HG03457 (cell line): ENCODE measurements around the gene TNFRSF13B.

ENCODE experiments used
- ATAC-seq: cut with Tn5 transposase; IDR thresholded peaks from one replicate; pipeline ENCODE4 v1.9.1; 2021; ENCODE audit warnings: moderate number of reproducible peaks; ENCODE audit not compliant: unreplicated experiment

TNFRSF13B gene

DNA sequence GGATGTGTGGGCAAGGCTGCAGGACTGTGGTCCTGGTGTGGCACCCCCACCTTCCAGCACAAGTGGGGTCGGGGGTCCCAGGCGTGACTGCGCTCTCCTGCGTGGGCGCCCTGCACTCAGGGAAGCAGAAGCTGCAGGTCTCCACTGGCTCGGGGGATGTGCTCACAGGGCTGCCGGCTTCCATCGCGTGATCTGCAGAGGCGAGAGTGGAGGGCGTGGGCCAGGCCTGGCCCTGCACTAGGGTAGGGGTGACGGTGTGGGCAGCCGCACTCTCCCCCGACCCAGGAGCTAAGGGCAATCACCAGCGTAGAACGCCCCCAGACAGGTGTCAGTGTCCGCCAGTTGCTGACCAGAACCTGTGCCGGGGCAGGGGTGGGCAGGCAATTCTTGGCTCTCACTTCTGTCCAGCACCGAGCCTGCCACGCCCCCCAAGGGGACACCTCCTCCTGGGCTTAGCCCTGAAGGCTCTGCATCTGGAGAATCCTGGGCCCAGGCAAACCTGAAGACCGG lies 32.3 kb downstream of the TNFRSF13B start:
- ATAC-seq, result no peak

DNA sequence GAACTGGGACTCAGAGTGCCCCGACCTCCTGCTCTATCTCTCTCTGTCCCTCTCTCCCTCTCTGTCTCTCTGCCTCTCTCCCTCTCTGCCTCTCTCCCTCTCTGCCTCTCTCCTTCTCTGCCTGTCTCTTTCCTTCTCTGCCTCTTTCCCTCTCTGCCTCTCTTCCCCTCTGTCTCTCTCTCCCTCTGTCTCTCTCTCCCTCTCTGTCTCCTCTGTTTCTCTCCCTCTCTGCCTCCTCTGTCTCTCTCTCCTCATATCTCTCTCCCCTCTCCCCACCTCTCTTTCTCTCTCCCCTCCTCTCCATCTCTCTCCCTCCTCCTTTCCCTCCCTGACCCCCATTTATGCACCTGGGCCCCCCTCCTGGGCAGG lies 32.7 kb downstream of the TNFRSF13B start:
- ATAC-seq, result no peak

DNA sequence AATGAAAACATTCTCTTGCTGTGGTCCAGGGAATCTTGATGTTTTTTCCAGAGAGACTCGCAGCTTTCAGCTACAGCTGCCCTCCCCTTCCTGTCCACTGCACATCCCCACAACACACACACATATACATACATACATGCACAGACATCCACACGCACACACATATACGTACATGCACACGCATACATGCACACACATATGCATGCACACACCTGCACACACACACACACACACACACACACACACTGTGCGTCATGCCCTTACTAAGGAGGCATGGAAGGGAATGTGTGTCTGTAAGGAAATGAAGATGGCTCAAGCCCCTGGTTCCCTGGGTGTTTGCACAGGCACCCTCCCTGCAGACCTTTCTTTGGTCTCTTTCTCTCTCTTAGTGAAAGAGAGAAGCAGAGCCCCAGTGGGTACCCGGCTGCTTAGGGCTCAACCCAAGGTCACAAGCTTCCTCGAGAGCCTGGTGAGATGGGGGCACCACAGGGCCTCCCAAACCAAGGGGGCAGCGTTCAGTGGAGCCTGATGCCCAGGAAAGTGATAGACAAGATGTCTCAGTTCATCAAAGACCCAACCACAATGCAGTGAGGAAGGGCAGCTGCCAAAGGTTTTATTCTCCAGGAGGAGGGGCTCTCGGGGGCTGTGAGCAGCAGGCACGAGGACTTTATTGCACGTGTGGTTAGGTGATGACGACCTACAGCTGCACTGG lies 33.3 kb downstream of the TNFRSF13B start:
- ATAC-seq, result no peak

DNA sequence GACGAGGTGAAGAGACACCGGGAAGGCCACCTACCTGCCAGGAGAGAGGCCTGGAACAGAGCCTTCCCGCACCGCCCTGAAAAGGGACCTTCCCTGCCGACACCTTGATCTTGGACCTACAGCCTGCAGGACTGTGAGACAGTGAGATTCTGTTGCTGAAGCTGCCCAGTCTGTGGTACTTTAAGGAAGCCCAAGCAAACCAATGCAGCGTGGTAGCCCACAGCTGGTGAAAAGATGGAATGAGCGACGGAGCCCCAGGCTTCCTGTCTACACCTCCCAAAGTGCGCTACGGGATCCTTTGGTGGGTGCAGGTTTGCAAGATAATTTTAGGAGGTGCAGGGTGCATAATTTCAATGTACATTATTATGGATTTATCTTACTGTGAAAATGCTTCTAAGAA lies 33.9 kb downstream of the TNFRSF13B start:
- no peak for ATAC-seq

DNA sequence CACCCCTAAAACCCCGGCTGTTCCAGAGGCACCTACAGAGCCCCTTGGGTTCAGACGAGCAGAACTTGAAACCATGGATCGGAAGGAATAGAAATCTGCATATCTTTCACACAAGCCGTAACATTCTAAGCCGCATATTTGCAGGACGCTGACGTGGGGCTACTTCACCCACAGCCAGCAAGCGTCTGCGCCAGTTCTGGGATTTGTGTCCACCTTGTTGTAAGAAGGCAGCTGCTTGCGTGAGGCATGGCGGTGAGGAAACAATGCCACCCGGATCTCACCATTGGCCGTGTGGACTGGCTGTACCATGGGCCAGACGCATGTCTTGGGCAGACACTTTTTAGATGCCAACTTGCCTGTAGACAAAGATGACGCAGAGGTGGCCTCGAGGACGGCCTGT lies 34.5 kb downstream of the TNFRSF13B start:
- ATAC-seq, result no peak

DNA sequence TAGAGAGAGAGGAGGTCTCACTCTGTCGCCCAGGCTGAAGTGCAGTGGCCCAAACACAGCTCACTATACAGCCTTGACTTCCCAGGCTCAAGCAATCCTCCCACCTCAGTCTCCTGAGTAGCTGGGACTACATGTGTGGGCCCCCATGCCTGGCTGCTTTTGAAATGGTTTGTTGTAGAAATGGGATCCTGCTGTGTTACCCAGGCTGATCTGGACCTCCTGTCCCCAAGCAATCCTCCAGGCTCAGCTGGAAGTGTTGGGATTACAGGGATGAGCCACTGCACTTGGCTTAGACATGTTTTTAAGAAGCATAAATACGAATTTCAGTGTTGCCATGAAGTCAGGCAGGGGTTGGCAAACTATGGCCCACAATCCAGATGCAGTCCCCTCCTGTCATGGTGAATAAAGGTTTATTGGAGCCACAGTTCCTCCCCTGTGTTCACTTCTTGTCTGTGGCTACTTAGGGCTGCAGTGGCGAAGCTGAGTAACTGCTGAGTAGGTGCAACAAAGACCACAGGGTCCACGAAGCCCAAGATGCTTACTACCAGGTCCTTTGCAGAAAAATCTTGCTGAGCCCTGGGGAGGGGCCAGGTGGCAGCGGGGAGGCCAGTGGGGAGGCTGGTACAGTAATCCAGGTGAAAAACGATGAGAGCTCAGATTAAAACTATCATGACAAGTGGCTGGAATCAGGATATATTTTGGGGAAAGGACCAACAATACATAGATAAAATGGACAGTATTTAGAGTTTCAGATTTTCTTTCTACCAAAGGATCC lies 35.2 kb downstream of the TNFRSF13B start:
- no peak for ATAC-seq

DNA sequence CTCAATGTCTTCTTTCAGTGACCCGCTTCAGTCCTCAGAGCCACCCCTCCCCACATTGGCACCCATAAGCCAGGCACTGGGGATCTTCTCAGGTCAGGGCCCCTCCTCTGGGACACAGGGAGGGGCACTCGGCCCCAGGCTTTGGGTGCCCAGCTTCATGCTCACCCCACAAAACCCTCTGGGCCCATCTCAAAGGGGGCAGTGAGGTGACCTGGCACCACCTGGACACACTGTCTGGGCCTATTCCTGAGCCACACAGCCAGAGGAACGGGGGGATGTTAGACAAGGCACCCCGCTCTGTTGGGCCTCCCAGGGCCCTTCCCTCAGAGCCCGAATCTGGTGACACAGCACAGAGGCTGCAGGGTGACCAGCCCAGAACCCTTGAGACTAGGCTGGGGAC lies 36.1 kb downstream of the TNFRSF13B start:
- no peak for ATAC-seq

DNA sequence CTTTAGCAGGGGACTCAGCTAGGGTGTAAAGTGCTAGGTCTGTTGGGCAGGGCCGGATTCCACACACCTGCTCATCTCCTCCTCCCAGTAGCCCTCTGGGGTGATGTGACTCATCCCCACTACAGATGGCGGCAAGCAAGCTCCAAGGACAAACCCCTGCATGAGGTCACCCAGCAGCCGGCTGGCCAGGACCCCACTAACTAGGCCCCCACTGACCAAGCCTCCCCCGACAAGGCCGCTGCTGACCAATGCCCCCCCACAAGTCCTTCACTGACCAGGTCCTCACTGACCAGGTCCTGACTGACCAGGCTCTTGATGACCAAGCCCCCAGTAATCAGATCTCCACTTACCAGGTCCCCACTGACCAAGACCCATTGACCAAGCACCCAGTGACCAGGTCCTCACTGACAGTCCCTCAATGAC lies 36.7 kb downstream of the TNFRSF13B start:
- no peak for ATAC-seq

DNA sequence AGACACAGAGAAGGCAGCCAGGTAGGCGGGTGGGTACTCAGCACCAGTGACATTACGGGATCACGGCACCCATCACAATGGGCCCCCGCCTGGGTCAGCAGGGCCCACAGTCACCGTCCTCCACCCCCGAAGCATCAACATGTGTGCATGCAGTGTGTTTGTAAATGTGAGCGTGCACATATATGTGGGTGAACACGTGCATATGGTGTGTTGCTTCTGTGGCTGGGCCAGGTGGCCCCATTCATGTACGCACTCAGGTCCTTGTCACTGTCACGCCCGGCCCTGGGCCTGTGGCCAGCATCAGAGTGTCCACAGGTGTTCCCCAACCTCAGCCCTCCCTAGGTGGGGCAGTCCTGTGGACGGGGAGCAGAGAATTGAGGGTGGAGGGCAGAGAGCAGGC lies 37.1 kb downstream of the TNFRSF13B start:
- ATAC-seq, result no peak

DNA sequence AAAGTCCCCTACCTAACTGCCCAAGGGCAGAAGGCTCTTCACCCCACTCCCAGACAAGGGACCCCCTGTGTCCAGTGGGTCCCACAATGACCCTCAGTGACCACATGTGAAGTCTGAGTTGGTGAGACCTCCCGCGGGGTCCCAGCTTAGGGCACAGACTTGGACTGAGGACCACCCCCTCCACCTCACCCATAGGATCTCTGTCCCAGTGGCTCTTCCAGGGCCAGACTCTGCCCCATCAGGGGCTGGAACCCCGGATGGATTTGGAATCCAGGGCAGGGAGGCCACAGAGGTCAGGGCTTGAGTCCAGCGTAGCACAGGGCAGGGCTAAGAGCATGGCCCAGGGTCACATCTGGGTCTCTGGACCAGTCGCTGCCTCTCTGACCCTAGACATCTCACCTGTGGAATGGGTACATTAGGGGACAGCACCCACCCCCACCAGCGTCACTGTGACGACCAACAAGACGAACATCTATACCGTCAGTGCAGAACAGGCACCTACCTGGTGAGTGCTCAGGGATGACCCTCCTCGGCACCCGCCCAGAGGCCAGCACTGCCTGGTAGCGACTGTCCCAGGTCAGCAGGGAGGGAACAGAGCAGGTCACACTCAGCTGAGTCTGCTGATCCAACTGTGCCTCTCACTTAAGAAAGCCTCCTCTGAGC lies 37.7 kb downstream of the TNFRSF13B start:
- no peak for ATAC-seq

DNA sequence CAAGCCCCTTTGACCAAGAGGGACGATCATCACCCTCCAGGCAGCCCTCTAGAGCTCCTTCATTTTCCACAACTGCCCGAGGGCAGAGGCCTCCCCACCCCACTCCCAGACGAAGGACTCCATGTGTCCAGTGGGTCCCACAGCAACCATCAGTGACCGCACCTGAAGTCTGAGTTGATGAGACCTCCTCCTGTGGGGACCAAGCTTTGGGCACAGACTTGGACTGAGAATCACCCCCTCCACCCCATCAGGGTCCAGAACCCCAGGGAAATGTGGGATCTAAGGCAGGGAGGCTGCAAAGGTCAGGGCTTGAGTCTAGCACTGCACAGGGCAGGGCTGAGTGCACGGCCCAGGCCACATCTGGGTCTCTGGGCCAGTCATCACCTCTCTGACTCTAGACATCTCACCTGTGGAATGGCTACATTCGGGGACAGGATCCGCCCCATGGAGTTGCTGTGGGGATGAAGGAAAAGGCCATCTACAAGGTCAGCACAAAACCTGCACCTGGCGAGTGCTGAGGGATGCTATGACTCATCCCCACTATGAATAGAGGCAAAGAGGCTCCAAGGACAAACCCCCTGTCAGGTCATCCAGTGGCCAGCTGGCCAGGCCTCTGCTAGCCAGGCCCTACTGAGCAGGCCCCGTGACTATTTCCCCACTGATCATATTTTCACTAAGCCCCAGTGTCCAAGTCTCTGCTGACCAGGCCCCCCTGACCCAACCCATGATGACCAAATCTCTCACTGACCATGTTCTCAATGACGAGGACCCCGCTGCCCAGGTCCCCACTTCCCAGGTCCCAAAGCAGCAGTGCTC lies 38.4 kb downstream of the TNFRSF13B start:
- ATAC-seq, result no peak

DNA sequence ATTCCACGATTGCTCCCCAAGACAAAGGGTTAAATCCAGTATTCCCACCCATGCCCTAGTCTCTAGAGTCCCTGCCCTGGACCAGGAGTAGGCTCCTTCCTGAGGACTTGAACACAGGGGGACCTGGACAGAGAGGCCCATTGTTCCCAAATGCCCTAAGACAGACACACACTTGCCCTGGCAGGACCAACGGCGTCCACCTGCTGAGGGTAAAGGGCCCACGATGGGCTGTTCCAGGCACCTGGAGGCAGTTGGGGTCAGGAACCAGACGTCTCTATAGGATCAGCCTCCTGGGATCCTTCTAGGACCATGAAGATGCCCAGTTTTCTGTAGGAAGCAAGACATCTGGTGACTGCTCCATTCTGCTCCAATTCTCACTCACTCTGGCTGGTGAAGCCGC lies 39.3 kb downstream of the TNFRSF13B start:
- no peak for ATAC-seq

DNA sequence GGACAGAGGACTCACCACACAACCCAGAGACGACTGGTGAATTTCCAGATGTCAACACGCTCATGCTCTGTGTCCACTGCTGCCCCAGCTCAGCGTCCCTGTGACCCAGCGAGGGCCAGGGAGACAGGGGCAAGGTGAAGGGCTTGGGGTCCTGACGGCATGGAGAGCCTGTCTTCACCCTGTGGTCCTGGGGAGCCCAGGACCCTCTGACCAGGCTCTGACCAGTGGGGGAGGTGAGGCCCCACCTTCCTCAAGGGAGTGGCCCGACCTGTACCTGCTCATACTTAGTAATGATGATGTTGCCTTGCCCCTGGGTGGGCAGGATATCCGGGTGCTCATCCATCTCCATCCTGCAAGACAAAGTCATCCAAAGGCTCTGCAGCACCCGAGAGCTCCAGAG lies 39.8 kb downstream of the TNFRSF13B start:
- no peak for ATAC-seq

DNA sequence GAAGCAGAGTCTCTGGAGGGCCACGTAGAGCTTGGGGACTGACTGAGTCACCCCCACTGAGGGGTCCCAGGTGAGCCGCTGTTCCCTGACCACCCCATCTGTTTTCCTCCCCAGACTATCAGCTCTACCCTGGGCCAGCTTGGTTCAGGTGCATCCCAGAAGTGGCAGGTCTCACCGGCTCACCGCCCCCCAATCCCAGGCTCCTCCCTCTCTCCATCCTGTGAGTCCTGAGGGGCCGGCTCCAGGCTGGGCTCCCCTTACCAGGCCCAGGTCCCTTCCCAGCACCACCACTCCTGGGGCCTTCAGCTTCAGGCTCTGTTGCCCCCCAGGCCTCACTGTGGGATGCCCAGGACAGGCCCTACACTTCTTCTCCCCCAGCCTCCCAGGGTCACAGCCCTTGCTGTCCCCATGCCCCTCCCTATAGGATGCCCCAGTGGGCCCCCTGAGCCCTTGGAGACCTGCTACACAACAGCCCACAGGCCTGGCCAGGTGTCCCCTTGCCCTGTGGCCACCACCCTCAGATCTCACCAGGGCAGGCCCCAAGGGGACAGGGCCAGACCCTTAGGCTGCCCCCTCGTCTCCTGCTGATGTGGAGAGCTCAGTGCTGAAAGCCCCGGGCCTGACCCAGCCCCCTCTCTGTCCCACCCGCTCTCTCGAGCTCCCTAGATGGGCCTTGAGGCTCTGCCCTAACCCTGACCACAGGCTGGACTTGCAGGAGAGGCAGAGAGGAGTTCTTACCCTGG lies 40.4 kb downstream of the TNFRSF13B start:
- no peak for ATAC-seq

DNA sequence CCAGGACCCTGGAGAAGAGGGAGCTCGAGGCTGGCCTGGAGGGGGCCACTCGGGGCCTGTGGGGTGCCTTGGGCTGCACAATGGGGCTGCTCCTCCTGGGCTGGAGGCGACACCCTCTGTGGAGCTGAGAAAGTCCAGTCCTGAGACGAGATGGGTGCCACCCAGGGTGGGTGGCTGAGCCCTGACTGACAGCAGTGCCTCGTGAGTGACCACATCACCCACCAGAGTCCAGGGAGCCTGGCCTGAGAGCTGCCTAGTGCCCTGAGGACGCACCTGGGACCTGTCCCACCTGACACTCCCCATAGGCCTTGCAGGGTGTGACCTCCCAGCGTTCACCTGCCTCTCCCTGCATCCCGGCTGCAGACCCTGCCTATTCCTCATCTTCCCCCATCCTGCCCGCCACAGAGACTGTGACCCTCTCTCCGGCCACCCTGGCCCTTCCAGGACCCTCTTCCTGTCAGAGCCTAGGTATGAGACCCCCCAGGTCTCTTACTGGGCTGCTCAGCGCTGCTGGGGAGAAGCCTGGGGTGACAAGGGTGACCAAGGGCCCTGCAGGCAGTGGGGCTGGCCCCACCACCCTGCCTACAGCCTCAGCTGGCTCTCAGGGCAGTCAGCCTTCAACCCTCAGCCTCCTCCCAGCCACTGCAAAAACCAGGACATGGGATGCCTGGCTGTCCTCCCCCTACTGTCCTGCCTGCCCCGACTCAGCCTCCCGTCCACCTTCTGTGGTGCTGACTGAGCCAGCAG lies 41.2 kb downstream of the TNFRSF13B start:
- no peak for ATAC-seq

DNA sequence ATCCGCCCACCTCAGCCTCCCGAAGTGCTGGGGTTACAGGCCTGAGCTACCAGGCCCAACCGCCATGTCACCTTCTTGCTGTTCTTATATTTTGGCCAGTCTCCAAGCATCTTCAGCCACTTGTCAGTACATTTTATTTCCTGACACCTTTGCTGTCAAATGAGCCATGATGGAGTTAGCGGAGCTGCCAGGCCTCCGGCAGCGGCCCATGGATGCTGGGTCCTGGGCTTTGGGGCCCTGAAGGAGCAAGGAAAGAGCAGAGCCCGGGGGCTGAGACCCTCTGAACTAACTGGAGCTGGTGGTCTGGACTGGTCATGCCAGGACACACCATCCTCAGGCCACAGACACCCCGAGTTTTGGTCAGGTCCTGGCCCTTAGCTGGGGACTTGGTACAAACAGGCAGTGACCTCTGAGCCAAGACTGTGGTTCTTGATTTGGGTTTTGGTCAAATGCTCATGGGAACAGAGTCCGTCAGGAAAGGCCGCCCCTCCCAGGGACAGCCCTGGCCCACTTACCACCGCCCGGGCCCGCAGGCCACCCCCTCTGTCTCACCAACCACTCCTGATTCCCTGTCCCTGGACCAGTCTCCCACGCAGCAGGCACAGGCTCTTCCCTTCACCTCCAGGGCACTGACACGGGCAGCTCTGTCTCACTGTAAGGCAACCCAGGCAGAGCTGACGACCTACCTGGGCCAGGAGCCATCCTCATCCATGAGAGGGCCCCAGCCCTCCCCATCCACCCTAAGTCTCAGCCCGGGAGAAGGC lies 42.0 kb downstream of the TNFRSF13B start:
- ATAC-seq, result no peak

DNA sequence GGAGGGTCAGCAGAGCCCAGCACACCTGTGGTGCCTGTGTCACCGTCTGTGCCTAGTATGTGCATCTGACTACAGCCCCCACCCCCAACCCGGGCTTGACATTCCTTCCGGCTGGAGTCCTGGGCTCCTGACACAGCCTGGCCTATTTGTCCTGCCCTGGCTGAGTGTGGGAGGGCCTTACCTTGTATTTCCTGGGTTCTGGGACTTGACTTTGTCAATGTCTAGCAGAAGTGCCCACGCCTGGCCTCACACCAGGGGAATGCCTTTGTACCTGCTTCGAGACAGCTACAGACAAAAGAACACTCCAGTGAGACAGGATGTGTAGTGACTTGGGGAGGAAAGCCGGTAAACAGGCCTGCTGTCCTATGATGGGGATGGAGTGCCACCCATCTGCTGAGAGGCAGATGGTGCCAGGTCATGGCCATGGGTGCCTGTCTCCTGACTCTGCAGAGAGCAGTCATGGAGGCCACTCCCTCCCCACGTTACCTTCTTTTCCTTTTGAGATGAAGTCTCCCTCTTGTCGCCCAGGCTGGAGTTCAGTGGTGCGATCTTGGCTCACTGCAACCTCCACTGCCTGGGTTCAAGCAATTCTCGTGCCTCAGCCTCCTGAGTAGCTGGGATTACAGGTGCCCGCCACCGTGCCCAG lies 42.8 kb downstream of the TNFRSF13B start:
- ATAC-seq, result no peak

DNA sequence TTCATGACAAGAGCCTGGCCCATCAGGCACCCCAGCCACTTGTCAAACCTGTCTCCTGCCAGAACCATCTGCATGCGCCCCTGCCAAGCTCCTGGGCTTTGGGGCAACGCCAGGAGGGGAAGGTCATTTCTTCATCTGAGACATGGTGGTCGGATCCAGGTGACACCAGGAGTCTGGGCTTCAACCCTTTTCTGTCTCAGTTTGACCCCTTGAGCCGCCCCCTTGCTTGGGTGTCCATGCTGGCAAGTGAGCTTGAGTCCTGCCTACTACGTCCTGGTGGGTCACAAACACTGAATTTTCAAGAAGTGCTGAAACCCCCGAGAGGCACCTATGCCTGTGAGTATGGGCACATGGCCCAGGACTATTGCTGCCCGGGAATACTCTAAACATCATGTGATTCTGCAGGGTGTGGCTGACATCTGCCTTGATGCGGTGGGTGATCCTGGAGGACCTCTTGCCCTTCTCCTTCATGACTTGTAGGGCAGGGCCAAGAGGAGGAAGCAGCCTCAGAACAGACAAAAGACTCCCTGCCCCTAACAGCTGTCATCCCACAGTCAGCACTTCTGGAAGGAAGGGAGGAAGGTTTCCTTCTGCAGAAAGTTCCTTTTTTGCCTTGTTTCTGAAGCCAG lies 43.4 kb downstream of the TNFRSF13B start:
- ATAC-seq, result no peak
